Stomach (tissue), 4 donors: ENCODE data around the gene NPBWR2.

Source experiments
- CTCF ChIP-seq, 7 experiments: fragments of 450-650 bp in 4 of 7; fragments of 200-600 bp in 3 of 7; sonication (generic) in 3 of 7; IDR thresholded peaks; one replicate each; pipeline ENCODE4 v1.5.1; 2016 to 2019; ENCODE audit warnings: antibody characterized with exemption in 7 of 7, control low read depth in 2 of 7, mild to moderate bottlenecking in 1 of 7
- EP300 ChIP-seq: sonication (generic); formaldehyde crosslinking; IDR thresholded peaks from one replicate; pipeline ENCODE4 v1.6.1; 2017; ENCODE audit warnings: antibody characterized with exemption
- POLR2A ChIP-seq, 4 donors: fragments of 450-650 bp; IDR thresholded peaks; one replicate each; pipeline ENCODE4 v1.6.1; 2016; ENCODE audit warnings: antibody characterized with exemption in 4 of 4, control low read depth in 2 of 4, mild to moderate bottlenecking in 1 of 4, moderate library complexity in 1 of 4

- TF ChIP-seq POLR2A (IDR thresholded peaks at IDR 0.05) (no peak), CTCF (IDR thresholded peaks at IDR 0.05) (no peak), EP300 (no peak)
Observed at GRCh38 chr20:64114356-64114971, 7.1 kb upstream of the NPBWR2 start.
